Mononuclear cell (primary cell): ENCODE results near the gene AJAP1. TPM values are rescaled to one million over a fixed set of nuclear protein-coding genes. Genes with fewer than 3 reads are reported as not detected.

ENCODE experiments used
- H3K27me3 ChIP-seq: 2 replicates; pipeline ENCODE4 v1.6.0; 2011; ENCODE audit warnings: low read length, control low read depth; ENCODE audit not compliant: insufficient read depth
- H3K4me1 ChIP-seq: 2 replicates; pipeline ENCODE4 v1.5.1; 2011; ENCODE audit warnings: mild to moderate bottlenecking, low read length, control low read depth; ENCODE audit not compliant: insufficient read depth
- H3K4me3 ChIP-seq: 2 replicates; pipeline ENCODE4 v1.5.1; 2011; ENCODE audit warnings: mild to moderate bottlenecking, low read length, moderate library complexity
- H3K9me3 ChIP-seq: 2 replicates; pipeline ENCODE4 v1.5.1; 2011; ENCODE audit warnings: low read depth, mild to moderate bottlenecking, control low read depth, low read length
- total RNA-seq: library from RNA; depleted of rRNA; stranded (reverse); fragments of >200 nt; gene quantifications from one replicate; pipeline ENCODE4 v1.2.3, GENCODE V29; 2012

The AJAP1 gene
- total RNA-seq, 1 donor: under 0.01 TPM

DNA sequence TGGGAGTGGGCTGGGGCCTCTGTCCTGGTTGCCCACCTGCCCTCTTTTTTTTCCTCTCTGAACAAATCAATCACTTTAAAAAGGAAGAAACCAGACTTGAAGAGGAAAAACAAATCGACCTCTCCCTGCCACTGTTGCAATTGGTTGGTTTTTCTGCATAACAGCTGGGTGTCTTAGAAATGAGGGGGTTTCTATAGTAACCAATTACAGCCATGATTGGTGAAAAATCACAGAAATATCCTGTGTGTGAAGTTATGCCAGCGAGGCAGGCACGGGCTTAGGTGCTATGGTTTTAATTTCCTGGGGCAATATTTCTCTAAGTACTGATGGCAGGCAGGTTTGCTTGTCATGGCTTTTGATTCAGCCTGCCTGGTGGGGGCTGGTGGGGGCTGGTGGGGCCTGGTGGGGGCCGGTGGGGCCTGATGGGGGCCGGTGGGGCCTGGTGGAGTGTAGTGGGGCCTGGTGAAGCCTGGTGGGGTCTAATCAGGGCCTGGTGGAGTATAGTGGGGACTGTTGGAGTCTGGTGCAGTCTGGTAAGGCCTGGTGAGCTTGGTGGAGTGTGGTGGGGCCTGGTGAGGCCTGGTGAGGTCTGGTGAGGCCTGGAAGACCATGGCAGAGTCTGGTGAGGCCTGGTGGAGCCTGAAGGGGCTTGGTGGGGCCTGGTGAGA, 54.6 kb downstream of the AJAP1 start:
- Histone ChIP-seq H3K4me3 (no peak overlapping the region), H3K9me3 (no peaks in the 10 kb centered on the region), H3K27me3 (peaks cover 6% of the 10 kb centered on the region), H3K4me1 (no peaks in the 10 kb centered on the region)

DNA sequence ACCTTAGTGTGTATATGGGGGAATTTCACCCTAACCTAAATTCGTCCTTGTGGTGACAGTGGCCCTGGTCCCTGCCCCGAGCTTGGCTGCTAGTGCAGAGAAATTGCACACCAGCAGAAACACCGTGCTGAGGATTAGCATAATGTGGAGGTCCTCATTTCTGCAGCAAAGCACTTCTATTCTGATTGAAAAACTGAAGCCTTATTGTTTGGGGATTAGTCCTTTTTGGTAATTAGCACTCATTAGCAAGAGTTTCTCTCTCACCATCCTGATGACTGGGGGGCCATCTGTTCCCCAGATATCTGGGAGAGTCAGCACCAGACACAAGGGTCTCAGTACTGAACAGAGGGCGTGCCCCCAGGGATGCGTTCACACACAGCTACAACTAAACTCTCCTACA, 55.2 kb downstream of the AJAP1 start:
- Histone ChIP-seq H3K4me3 (no peak overlapping the region), H3K4me1 (no peaks in the 10 kb centered on the region), H3K9me3 (no peaks in the 10 kb centered on the region), H3K27me3 (peaks cover 6% of the 10 kb centered on the region)

DNA sequence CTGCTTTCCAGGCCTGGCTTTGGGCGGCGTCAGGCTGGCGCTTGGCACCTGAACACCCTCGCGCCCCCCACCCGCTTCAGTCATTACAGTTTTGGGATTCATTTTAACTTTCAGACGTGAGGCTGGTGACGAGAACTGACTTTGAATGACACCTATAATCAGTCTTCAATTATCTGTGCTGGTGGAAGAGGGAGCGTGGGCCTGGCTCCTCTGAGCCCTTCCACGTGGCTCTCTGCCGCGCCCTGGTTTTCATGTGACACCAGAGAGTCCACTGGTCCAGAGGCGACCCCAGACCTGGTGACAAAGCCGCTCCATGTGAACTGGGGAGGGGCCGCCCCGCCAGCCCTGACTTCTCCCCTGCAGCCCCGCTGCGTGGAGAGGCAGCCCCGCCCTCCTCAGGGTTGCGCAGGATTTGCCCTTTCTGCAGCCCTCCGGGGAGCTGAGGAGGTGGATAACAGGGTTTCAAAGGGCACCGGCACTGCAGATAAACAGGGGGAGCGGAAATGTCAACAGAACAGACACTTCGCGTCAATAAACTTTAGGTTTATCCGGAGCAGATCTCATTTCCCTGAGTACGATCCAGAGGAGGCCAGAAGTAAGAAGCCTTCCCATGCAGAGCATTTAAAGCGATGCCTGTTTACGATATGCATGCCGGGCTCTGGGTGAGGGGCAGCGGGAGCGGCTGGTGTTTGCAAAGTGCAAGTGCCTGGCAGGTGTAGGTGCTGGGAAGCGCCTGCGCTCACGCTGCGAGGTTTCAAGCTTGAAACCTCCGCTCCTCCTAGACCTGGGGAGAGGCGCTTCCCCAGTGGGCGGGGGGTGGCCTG, 56.4 kb downstream of the AJAP1 start:
- peaks cover 6% of the 10 kb centered on the region for H3K27me3 ChIP-seq
- no peaks in the 10 kb centered on the region for H3K9me3 ChIP-seq
- no peaks in the 10 kb centered on the region for H3K4me1 ChIP-seq
- H3K4me3 ChIP-seq: no peak overlapping the region

DNA sequence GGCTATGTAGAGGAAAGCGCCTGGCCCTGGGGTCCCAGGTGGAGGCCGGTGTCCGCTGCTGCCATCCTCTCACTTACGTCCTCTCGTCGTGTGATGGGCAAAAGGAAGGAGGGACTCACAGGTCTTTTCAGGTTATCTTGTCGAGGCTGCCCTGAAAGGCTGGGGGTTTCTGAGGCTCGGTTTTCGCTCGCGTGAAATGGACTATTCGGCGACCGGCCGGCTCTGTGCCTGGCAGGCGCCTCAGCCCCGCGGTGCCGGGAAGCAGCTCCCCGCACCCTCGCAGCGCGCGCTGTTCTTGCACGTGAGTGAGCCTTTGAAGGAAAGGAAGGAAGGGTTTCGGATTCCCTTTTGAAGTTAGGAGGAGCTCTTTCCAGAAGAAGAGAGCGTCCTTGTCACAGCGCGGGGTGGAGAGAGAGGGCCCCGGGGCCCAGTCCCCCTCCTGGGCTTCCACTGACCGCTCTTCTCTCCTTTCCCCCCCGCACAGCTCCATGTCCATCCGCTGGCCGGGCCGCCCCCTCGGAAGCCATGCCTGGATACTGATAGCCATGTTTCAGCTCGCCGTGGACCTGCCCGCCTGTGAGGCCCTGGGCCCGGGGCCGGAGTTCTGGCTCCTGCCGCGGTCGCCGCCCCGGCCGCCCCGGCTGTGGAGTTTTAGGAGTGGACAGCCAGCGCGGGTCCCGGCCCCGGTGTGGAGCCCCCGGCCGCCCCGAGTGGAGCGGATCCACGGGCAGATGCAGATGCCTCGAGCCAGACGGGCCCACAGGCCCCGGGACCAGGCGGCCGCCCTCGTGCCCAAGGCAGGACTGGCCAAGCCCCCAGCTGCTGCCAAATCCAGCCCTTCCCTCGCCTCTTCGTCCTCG, 57.2 kb downstream of the AJAP1 start:
- Histone ChIP-seq H3K9me3 (no peaks in the 10 kb centered on the region), H3K4me1 (no peaks in the 10 kb centered on the region), H3K27me3 (peaks cover 6% of the 10 kb centered on the region), H3K4me3 (no peak overlapping the region)

DNA sequence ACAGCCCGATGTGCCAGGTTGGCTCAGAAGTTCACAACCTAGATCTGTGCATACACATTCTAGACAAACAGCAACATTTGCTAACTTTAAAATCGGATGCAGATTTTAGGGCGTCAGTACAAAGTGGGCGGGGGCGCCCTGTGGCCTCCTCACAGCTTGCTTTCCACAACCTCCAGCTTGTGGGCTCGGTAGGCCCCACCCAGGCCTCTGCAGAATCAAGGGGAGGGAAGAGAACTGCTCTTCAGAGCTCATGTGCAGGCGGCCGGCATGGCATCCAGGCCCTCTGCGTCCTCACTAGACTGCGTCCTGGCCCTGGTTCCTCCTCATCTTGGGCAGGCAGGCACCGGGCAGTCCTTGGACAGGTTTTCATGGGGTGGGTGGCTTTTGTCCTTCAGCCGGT, 59.3 kb downstream of the AJAP1 start:
- Histone ChIP-seq H3K4me3 (no peak overlapping the region), H3K27me3 (peaks cover 6% of the 10 kb centered on the region), H3K9me3 (no peaks in the 10 kb centered on the region), H3K4me1 (no peaks in the 10 kb centered on the region)

DNA sequence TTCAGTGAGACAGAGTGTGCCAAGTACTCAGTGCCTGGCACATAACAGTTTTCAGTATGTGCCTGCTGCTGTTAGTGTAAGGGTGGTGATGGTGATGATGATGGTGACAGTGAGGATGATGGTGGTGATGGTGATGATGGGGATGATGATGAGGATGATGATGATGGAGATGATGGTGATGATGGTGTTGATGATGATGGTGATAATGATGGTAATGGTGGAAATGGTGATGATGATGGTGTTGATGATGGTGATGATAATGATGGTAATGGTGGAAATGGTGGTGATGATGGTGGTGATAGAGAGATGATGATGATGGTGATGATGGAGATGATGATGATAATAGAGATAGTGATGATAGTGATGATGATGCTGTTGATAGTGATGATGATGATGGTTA, 62.0 kb downstream of the AJAP1 start:
- no peak overlapping the region for H3K4me3 ChIP-seq
- no peaks in the 10 kb centered on the region for H3K9me3 ChIP-seq
- H3K4me1 ChIP-seq: no peaks in the 10 kb centered on the region
- H3K27me3 ChIP-seq: no peaks in the 10 kb centered on the region

DNA sequence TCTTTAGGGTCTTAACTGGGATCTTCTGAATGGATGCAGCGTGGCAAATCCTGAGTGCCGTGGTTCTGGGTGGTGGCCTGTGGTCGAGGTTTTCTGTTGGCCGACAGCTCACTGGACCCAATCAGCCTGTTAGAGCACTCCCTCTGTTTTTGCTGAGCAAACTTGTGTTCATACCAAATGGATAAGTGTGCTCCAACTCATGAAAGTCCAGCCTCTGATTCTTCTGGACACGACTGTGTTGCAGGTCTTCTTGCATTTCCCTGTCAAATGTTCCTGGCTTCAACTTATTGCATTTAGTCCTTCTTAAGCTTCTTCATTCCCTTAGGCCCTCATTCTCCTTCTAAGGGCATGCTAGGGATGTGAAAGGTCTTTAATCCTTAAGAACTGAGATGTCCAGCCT, 63.7 kb downstream of the AJAP1 start:
- H3K9me3 ChIP-seq: no peaks in the 10 kb centered on the region
- H3K4me3 ChIP-seq: no peak overlapping the region
- no peaks in the 10 kb centered on the region for H3K4me1 ChIP-seq
- no peaks in the 10 kb centered on the region for H3K27me3 ChIP-seq

DNA sequence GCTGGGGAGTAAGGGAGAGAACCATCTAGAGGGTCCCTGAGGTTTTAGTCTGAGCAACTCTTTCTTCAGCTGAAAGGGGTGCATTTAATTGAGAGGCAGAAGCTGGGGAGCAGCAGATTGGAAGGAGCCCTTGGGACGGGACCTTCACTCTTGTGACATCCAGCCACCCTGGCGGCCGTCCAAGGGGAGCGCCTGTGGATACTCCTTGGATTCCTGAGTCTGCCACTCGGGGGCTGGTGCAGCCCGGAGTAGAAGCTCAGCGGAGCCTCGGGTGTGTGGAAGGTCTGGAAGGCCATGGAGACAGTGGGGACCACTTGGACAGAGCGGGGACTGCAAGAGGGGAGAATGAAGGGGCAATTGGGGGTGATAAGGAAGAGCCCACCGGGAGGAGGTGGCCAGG, 68.7 kb downstream of the AJAP1 start:
- Histone ChIP-seq H3K9me3 (no peaks in the 10 kb centered on the region), H3K4me1 (no peaks in the 10 kb centered on the region), H3K27me3 (no peaks in the 10 kb centered on the region), H3K4me3 (no peak overlapping the region)

DNA sequence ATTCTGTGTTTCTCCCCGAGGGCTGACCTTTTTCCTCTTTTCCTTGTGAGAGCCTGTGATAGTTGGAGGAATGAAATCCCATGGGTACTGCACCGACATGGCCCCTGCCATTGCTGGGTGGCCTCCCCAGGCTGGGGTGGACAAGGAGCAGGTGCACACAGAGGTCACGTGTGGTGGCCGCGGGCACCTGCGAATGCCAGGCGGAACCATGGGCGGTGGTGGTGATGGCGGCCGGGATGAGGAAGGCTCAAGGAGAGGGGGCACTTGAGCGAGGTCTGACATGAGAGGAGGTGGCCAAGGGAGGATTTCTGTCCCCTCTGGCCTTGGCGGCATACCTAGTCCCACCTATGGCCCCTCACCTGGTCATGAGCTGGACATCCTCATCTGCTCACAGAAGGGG, 69.6 kb downstream of the AJAP1 start:
- Histone ChIP-seq H3K9me3 (no peaks in the 10 kb centered on the region), H3K4me1 (no peaks in the 10 kb centered on the region), H3K4me3 (no peak overlapping the region), H3K27me3 (no peaks in the 10 kb centered on the region)

DNA sequence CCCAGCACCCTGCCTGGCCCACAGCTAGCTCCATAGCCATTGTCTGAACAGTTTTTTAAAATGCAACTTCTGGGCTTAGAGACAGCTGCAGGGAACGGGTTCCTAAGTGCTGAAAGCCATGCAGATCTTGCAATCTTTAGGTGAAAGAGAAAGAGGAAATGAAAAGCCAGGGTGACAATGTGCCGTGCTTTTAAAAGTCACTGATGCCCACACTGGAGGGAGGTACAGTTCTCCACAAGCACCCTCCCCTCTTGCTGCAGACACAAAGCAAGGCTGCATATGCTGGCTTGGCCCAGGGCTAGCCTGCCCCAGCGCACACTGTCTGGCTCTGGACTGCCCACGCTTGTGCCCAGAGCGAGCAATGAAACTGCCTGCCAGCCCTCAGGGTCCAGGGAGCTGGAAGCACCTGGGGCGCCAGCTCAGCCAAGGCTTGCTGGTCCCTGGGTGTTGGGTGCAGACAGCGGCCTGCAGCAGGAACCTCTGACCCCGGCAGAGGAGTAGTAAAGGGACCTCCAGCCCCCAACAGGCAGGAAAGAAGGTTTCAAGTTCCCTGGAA, 70.4 kb downstream of the AJAP1 start:
- H3K27me3 ChIP-seq: no peaks in the 10 kb centered on the region
- H3K9me3 ChIP-seq: no peaks in the 10 kb centered on the region
- no peaks in the 10 kb centered on the region for H3K4me1 ChIP-seq
- H3K4me3 ChIP-seq: no peak overlapping the region

DNA sequence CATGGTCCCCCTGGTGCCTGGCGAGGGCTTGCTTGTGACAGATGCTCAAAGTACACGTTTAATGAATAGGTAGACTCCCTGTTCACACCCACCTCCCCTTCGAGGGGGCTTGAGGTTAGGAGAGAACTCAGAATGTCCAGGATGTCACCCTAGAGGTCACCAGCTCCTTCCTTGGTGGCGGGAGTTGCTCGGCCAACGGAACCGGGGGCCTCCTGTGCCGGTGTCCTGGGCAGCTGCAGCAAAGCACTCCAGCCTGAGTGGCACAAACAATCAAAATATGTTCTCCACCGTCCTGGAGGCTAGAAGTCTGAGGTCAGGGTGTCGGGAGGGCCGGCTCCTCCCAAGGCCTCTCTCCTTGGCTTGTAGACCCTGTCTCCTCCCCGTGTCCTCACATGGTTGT, 71.0 kb downstream of the AJAP1 start:
- Histone ChIP-seq H3K4me3 (no peak overlapping the region), H3K9me3 (no peaks in the 10 kb centered on the region), H3K4me1 (no peaks in the 10 kb centered on the region), H3K27me3 (no peaks in the 10 kb centered on the region)

DNA sequence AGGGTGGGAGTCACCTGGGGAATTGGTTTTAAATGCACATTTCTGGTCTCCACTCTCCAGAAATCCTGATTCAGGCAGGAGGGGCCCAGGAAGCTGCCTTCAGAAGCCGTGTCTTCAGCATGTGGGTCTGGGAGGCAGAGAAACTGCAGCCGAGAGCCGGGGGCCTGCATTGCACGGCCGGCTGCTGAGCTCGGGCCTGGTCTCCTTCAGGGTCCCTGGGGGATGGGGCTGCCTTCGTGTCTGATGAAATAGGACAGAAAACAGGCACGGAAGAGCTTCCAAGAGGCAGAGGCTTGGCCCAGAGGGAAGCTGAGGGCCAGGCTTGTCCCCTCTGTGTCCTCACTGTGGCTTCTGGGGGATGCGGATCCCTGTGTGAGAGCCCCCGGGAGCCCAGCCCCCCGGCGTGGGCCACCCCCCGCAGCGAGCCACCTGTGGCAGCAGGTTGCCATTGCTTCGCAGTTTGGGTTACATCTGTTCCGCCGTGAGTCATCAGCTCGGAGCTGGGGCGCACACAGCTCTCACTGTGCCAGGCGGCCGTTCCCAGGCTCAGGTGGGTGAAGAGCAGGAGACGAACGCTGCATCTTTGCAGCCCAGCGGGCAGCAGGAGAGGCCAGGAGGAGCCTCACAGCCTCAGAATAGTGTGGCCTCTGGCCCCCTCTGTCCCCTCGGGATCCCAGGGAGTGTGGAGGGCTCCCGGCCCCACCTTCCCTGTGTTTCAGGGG, 72.4 kb downstream of the AJAP1 start:
- H3K4me3 ChIP-seq: no peak overlapping the region
- no peaks in the 10 kb centered on the region for H3K4me1 ChIP-seq
- no peaks in the 10 kb centered on the region for H3K27me3 ChIP-seq
- no peaks in the 10 kb centered on the region for H3K9me3 ChIP-seq

DNA sequence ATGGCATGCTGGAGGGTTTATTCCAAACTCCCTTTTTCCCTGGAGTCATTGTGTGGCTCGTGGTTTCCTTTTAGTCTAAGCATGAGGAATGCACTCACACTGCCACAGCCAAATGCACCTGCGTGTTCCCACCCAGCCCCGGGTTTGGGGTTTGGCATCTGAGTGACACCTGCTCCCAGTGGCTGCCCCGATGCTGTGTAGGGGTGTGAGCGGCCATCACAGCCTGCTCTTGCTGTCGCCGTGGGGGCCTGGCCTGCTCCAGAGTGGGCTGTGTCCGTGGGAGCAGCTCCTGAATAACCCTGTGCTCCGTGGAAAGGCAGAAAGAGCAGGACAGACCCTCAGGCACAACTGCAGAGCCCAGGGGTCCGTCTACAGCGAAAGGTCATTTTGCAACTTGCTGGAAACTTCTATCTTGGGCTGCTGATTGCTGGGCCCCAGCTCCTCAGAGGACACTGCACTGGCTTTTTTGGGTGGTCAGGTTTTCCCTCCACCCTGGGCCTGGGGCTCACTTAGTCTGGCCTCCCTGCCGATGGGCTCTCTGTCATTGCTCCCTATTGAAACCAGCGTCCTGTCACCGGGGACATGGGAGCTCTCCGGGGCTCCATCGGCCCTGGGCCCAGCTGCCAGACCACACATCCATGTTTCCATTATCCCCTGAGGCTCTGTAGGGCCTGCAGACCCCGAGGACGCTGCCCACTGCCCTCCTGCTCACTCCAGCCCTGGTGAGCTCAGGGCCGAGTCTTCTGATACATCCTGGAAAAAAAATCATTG, 74.1 kb downstream of the AJAP1 start:
- Histone ChIP-seq H3K27me3 (no peaks in the 10 kb centered on the region), H3K9me3 (no peaks in the 10 kb centered on the region), H3K4me1 (no peaks in the 10 kb centered on the region), H3K4me3 (no peak overlapping the region)

DNA sequence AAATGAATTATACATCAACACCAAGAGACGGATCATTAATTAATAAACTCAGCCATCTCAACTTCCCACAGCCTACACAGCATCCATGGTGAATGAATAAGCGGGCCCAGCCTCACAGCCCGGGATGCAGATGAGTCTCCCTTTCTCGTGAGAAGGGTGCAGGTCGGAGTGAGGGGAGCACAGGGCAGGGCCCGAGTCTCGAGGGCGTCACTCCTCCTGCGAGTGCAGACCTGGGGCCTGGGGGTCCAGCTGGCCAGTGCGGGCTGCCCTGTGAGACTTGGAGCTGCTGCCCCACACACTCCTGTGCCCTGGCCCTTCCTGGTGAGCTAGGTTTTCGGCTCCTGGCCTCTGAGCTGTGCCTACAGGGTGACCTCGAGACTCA, 74.7 kb downstream of the AJAP1 start:
- no peak overlapping the region for H3K4me3 ChIP-seq
- H3K4me1 ChIP-seq: no peaks in the 10 kb centered on the region
- H3K9me3 ChIP-seq: no peaks in the 10 kb centered on the region
- H3K27me3 ChIP-seq: no peaks in the 10 kb centered on the region
